Ishikawa (cell line): ENCODE data around the gene TEAD4.

Experiments
- CEBPB ChIP-seq: IDR thresholded peaks from 2 replicates; pipeline ENCODE4 v1.6.1; 2012
- CREB1 ChIP-seq: IDR thresholded peaks from 2 replicates; pipeline ENCODE4 v1.6.1; 2012; ENCODE audit warnings: low read depth
- EGR1 ChIP-seq: IDR thresholded peaks from 2 replicates; pipeline ENCODE4 v1.6.1; 2012
- EP300 ChIP-seq: IDR thresholded peaks from 2 replicates; pipeline ENCODE4 v1.6.1; 2012; ENCODE audit warnings: borderline replicate concordance
- FOXM1 ChIP-seq: IDR thresholded peaks from 2 replicates; pipeline ENCODE4 v1.6.1; 2012; ENCODE audit warnings: low read depth, borderline replicate concordance
- NFIC ChIP-seq: IDR thresholded peaks from 2 replicates; pipeline ENCODE4 v1.6.1; 2012
- RAD21 ChIP-seq: IDR thresholded peaks from 2 replicates; pipeline ENCODE4 v1.6.1; 2012; ENCODE audit warnings: low read depth
- TAF1 ChIP-seq: IDR thresholded peaks from 2 replicates; pipeline ENCODE4 v1.6.1; 2012; ENCODE audit warnings: low read depth, mild to moderate bottlenecking
- TCF12 ChIP-seq: IDR thresholded peaks from 2 replicates; pipeline ENCODE4 v1.6.1; 2012; ENCODE audit warnings: low read depth
- TEAD4 ChIP-seq: IDR thresholded peaks from 2 replicates; pipeline ENCODE4 v1.6.1; 2012
- YY1 ChIP-seq: IDR thresholded peaks from 2 replicates; pipeline ENCODE4 v1.6.1; 2012; ENCODE audit warnings: low read depth
- ZBTB7A ChIP-seq: IDR thresholded peaks from 2 replicates; pipeline ENCODE4 v1.6.1; 2012; ENCODE audit warnings: low read depth
- TF ChIP-seq, protein P1 (sequence below): IDR thresholded peaks from 2 replicates; pipeline ENCODE4 v1.6.1; 2012; ENCODE audit warnings: low read depth, mild to moderate bottlenecking
- TF ChIP-seq, protein P2 (sequence below): IDR thresholded peaks from 2 replicates; pipeline ENCODE4 v1.6.1; 2012
- TF ChIP-seq, protein P3 (sequence below): IDR thresholded peaks from 2 replicates; pipeline ENCODE4 v1.6.1; 2012

Gene TEAD4

DNA sequence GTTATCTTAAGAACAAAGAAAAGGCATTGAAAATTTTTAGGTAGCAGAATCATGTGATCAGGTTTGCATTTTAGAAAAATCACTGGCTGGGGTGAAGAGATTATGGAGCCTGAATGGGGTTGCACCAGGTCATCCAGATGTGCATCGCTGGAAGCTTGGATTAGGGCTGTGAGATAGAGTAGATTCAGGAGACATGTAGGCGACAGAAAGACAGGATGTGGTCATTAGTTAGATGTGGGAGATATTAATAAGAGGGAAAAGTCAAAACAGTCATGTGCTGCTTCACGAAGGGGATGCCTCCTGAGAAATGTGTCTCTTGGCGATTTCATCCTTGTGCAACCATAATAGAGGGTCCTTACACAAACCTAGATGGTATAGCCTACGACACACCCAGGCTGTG is 25.1 kb downstream of the TEAD4 start:
- TF ChIP-seq TEAD4: no peak
- TF ChIP-seq EGR1: no peak
- no peak for TF ChIP-seq CEBPB
- TF ChIP-seq, protein P1, sequence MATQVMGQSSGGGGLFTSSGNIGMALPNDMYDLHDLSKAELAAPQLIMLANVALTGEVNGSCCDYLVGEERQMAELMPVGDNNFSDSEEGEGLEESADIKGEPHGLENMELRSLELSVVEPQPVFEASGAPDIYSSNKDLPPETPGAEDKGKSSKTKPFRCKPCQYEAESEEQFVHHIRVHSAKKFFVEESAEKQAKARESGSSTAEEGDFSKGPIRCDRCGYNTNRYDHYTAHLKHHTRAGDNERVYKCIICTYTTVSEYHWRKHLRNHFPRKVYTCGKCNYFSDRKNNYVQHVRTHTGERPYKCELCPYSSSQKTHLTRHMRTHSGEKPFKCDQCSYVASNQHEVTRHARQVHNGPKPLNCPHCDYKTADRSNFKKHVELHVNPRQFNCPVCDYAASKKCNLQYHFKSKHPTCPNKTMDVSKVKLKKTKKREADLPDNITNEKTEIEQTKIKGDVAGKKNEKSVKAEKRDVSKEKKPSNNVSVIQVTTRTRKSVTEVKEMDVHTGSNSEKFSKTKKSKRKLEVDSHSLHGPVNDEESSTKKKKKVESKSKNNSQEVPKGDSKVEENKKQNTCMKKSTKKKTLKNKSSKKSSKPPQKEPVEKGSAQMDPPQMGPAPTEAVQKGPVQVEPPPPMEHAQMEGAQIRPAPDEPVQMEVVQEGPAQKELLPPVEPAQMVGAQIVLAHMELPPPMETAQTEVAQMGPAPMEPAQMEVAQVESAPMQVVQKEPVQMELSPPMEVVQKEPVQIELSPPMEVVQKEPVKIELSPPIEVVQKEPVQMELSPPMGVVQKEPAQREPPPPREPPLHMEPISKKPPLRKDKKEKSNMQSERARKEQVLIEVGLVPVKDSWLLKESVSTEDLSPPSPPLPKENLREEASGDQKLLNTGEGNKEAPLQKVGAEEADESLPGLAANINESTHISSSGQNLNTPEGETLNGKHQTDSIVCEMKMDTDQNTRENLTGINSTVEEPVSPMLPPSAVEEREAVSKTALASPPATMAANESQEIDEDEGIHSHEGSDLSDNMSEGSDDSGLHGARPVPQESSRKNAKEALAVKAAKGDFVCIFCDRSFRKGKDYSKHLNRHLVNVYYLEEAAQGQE: no peak
- no peak for TF ChIP-seq TAF1
- TF ChIP-seq NFIC: no peak
- TF ChIP-seq RAD21: no peak
- no peak for TF ChIP-seq YY1
- TF ChIP-seq TCF12: no peak
- no peak for TF ChIP-seq EP300
- TF ChIP-seq, protein P2, sequence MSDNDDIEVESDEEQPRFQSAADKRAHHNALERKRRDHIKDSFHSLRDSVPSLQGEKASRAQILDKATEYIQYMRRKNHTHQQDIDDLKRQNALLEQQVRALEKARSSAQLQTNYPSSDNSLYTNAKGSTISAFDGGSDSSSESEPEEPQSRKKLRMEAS: no peak

DNA sequence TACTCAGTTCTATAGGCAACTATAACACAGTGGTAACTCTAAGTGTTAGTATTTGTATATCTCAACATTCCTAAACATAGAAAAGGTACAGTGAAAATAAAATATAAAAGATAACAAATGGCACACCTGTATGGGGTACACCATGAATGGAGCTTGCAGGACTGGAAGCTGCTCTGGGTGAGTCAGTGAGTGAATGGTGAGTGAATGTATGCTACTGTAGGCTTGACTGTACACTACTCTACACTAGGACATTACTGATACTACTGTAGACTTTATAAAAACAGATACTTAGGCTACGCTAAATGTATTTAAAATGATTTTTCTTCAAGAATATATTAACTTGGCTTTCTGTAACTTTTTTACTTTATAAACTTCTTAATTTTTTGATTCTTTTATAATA is 25.5 kb downstream of the TEAD4 start:
- no peak for TF ChIP-seq TAF1
- TF ChIP-seq FOXM1: no peak
- no peak for TF ChIP-seq EP300
- TF ChIP-seq, protein P1: no peak
- TF ChIP-seq, protein P3, sequence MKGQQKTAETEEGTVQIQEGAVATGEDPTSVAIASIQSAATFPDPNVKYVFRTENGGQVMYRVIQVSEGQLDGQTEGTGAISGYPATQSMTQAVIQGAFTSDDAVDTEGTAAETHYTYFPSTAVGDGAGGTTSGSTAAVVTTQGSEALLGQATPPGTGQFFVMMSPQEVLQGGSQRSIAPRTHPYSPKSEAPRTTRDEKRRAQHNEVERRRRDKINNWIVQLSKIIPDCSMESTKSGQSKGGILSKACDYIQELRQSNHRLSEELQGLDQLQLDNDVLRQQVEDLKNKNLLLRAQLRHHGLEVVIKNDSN: no peak
- TF ChIP-seq ZBTB7A: no peak
- TF ChIP-seq CREB1: no peak
- TF ChIP-seq YY1: no peak
- TF ChIP-seq, protein P2: no peak
- TF ChIP-seq NFIC: no peak
- no peak for TF ChIP-seq TCF12

DNA sequence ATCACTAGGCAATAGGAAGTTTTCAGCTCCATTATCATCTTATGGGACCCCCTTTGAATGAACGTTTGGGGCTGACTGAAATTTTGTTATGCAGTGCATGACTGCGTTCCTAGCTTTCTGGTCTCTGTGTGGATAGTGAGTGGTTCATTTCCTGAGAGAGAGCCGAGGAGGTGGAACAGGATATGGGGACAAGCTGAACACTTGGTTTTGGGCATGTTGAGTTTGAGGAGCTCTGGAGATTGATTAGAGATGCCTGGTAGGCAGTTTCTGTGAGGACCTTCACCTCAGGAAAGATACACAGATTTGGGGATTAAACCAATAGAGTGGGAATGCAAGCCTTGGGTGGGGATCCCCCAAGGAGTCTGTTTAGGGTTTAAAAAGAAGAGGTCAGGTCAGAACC is 27.7 kb downstream of the TEAD4 start:
- TF ChIP-seq ZBTB7A: no peak
- no peak for TF ChIP-seq CREB1
- no peak for TF ChIP-seq EGR1
- TF ChIP-seq YY1: no peak
- TF ChIP-seq, protein P1: no peak

DNA sequence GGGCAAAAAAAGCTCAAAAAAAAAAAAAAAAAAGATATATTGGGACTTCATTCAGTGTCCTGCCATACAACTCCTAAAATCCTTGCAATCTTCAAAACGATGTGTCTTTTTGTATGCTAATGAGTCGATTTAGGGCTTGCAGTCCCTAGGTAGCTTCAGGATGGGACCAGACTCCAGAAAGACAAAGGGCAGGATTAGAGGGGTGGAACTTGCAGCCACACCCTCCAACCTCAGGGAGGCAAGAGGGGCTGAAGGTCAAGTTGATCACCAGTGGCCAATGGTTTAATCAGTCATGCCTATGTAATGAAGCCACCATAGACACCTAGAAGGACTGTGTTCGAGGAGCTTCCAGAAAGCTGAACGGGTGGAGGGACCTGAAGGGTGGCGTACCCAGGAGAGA is 29.3 kb downstream of the TEAD4 start:
- TF ChIP-seq EP300 (no peak), TEAD4 (no peak), EGR1 (no peak), NFIC (no peak), RAD21 (no peak), CEBPB (no peak), YY1 (no peak), TCF12 (no peak), FOXM1 (no peak), CREB1 (no peak)
- TF ChIP-seq, protein P1: no peak
- TF ChIP-seq, protein P2: no peak
- TF ChIP-seq, protein P3: no peak
